Panc1 (cell line): ENCODE data around the gene RHEB. TPM values are rescaled to one million over a fixed set of nuclear protein-coding genes. Genes with fewer than 3 reads are reported as not detected.

Source experiments
- ATAC-seq: fragments of 200-7000 bp; cut with Tn5 transposase; 2 replicates; pipeline ENCODE4 v1.9.1; 2020; ENCODE audit warnings: mild to moderate bottlenecking, moderate library complexity
- BruUV-seq: library from RNA; stranded (reverse); fragments of 400-500 nt; replicated peaks from 2 replicates; lab custom pipeline; 2021; lab: Mats Ljungman, UMichigan
- CTCF ChIA-PET: fragments of 300-600 bp; sonication (Branson Sonifier 250); formaldehyde crosslinking; loops from one replicate; lab custom pipeline; 2022; ENCODE audit warnings: antibody characterized with exemption; lab: Charles Lee
- POLR2A ChIA-PET: fragments of 300-600 bp; sonication (Branson Sonifier 250); formaldehyde crosslinking; loops from one replicate; lab custom pipeline; 2022; ENCODE audit warnings: antibody characterized with exemption; lab: Charles Lee
- DNase-seq: peaks from one replicate; pipeline ENCODE4 v3.0.0-alpha.2; 2010; ENCODE audit warnings: low read depth, low spot score
- H3K27ac ChIP-seq: 2 replicates; pipeline ENCODE4 v1.5.1; 2011; ENCODE audit warnings: mild to moderate bottlenecking, low read length, inconsistent platforms
- H3K27me3 ChIP-seq: fragments of 200-500 bp; sonication (Bioruptor generic); 2 replicates; pipeline ENCODE4 v1.6.0; 2014; ENCODE audit warnings: low read length, inconsistent platforms; ENCODE audit not compliant: control insufficient read depth, insufficient read depth
- H3K36me3 ChIP-seq: fragments of 200-500 bp; sonication (Bioruptor generic); 2 replicates; pipeline ENCODE4 v1.5.1; 2014; ENCODE audit warnings: inconsistent platforms, mild to moderate bottlenecking, low read length, moderate library complexity; ENCODE audit not compliant: control insufficient read depth, insufficient read depth
- H3K4me1 ChIP-seq: 2 replicates; pipeline ENCODE4 v1.5.1; 2011; ENCODE audit warnings: inconsistent platforms, mild to moderate bottlenecking, low read length, moderate library complexity; ENCODE audit not compliant: control insufficient read depth, insufficient read depth
- H3K4me3 ChIP-seq, 2 experiments: 2 replicates each; pipeline ENCODE4 v1.5.1; 2011 to 2012; ENCODE audit warnings: low read depth in 2 of 2, low read length in 2 of 2, mild to moderate bottlenecking in 2 of 2, inconsistent platforms in 1 of 2, moderate library complexity in 1 of 2
- H3K9me3 ChIP-seq: fragments of 200-500 bp; sonication (Bioruptor generic); 2 replicates; pipeline ENCODE4 v1.5.1; 2014; ENCODE audit warnings: low read depth, mild to moderate bottlenecking, inconsistent platforms, low read length, moderate library complexity; ENCODE audit not compliant: control insufficient read depth, insufficient read depth
- POLR2AphosphoS5 ChIP-seq: IDR thresholded peaks from 2 replicates; pipeline ENCODE4 v1.6.1; 2012; ENCODE audit warnings: mild to moderate bottlenecking, low read depth, low read length, moderate library complexity
- SIN3A ChIP-seq: IDR thresholded peaks from 2 replicates; pipeline ENCODE4 v1.6.1; 2012; ENCODE audit warnings: low read depth, mild to moderate bottlenecking, low read length, moderate library complexity, borderline replicate concordance; ENCODE audit not compliant: insufficient read depth
- TCF7L2 ChIP-seq: IDR thresholded peaks from 2 replicates; pipeline ENCODE4 v1.6.1; 2011; ENCODE audit warnings: mild to moderate bottlenecking, low read depth, low read length, inconsistent platforms
- in situ Hi-C: cut with HindIII; loops from 2 replicates; pipeline ENCODE4 v1.10.0; 2016; ENCODE audit warnings: low sequenced_read_pairs, low pct_unique_long_range_greater_than_20kb
- intact Hi-C: fragments of 100-400 bp; cut with micrococcal nuclease; formaldehyde crosslinking; loops from one replicate; pipeline ENCODE4 v1.10.0; 2022; ENCODE audit not compliant: unreplicated experiment
- total RNA-seq: library from RNA; stranded (reverse); gene quantifications from one replicate; pipeline ENCODE4 v1.2.1, GENCODE V29; 2021; ENCODE audit not compliant: unreplicated experiment
- TF ChIP-seq, protein P1 (sequence below): fragments of 450-650 bp; IDR thresholded peaks from 2 replicates; pipeline ENCODE4 v1.5.1; 2017; ENCODE audit warnings: mild to moderate bottlenecking
- TF ChIP-seq, protein P2 (sequence below), 2 experiments: IDR thresholded peaks; 2 replicates each; pipeline ENCODE4 v1.6.1; 2011 to 2012; ENCODE audit warnings: low read depth in 2 of 2, control low read depth in 1 of 2, low read length in 1 of 2, mild to moderate bottlenecking in 1 of 2, moderate library complexity in 1 of 2; ENCODE audit not compliant: insufficient read depth in 1 of 2

Gene RHEB
- total RNA-seq, 1 experiment from 2014 or later: 259 TPM

DNA sequence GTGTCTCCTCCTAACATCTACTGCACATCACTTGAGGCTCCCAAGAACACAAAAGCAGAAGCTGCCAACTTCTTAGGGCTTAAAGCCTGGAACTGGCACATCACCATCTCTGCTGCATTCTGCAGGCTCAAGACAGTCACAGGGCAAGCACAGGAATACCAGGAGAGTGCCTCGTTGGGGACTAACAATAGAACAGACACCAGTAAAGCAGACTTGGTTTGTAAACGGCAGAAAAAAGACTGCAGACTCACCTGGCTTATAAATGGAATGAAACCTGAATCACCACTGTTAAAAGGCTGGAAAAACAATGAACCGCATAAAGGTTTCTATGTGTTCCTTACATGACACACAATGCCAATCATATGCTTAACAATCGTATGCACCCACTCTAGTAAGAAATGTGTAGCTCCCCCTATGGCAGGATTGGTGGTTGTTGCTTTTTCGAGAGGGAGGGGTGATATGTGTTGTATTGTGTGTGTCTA lies 12.8 kb downstream of the RHEB start:
- H3K27me3 ChIP-seq: no peaks in the 10 kb centered on the region
- intact Hi-C loops: no loop called here
- H3K9me3 ChIP-seq: no peaks in the 10 kb centered on the region
- no peak; the same call in 1 of the 2 replicates for TF ChIP-seq POLR2AphosphoS5
- TF ChIP-seq, protein P1, sequence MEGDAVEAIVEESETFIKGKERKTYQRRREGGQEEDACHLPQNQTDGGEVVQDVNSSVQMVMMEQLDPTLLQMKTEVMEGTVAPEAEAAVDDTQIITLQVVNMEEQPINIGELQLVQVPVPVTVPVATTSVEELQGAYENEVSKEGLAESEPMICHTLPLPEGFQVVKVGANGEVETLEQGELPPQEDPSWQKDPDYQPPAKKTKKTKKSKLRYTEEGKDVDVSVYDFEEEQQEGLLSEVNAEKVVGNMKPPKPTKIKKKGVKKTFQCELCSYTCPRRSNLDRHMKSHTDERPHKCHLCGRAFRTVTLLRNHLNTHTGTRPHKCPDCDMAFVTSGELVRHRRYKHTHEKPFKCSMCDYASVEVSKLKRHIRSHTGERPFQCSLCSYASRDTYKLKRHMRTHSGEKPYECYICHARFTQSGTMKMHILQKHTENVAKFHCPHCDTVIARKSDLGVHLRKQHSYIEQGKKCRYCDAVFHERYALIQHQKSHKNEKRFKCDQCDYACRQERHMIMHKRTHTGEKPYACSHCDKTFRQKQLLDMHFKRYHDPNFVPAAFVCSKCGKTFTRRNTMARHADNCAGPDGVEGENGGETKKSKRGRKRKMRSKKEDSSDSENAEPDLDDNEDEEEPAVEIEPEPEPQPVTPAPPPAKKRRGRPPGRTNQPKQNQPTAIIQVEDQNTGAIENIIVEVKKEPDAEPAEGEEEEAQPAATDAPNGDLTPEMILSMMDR: peak; percentile 51
- ChIA-PET CTCF (interaction anchor here (1.0 kb wide), 1 partner anchor 8 kb away, joined by 6 read pairs; no protein-coding TSS in a partner anchor), POLR2A (no interaction called here)
- in situ Hi-C loops: no loop called here
- no peak for DNase-seq
- no peaks in the 10 kb centered on the region for H3K36me3 ChIP-seq
- peaks cover 75% of the 10 kb centered on the region for H3K4me1 ChIP-seq
- peak; percentile 73 for ATAC-seq
- no peak overlapping the region for H3K4me3 ChIP-seq
- H3K27ac ChIP-seq: 0 out of 2 replicates have a peak overlapping the region, but pooled peaks have one; percentile 12
- no TSS peak for BruUV-seq

DNA sequence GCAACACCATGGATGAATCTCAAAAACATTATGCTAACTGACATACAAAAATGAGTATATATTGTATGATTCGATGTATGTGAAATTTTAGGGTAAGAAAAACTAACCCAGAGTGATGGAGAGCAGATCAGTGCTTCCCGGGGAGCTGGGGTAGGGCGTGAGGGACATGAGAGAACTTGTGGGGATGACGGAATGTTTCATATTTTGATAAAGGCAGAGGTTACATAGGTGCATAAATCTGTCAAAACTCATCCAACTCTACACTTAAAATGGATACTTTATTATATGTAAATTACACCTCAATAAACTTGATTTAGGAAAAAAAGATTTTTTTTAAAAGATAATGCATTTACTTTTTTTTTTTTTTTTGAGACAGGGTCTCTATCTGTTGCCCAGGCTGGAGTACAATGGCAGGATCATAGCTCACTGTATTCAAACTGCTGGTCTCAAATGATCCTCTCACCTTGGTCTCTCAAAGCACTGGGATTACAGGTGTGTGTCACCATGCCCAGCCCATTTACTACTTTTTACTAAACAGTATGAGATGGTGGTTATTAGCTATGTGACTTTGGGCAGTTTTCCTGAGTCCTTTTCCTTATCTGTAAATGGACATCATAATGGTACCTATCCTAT lies 13.7 kb downstream of the RHEB start:
- ATAC-seq: no peak
- BruUV-seq: no TSS peak
- TF ChIP-seq, protein P1: no peak
- no peak; the same call in 1 of the 2 replicates for TF ChIP-seq POLR2AphosphoS5
- TF ChIP-seq, protein P2, sequence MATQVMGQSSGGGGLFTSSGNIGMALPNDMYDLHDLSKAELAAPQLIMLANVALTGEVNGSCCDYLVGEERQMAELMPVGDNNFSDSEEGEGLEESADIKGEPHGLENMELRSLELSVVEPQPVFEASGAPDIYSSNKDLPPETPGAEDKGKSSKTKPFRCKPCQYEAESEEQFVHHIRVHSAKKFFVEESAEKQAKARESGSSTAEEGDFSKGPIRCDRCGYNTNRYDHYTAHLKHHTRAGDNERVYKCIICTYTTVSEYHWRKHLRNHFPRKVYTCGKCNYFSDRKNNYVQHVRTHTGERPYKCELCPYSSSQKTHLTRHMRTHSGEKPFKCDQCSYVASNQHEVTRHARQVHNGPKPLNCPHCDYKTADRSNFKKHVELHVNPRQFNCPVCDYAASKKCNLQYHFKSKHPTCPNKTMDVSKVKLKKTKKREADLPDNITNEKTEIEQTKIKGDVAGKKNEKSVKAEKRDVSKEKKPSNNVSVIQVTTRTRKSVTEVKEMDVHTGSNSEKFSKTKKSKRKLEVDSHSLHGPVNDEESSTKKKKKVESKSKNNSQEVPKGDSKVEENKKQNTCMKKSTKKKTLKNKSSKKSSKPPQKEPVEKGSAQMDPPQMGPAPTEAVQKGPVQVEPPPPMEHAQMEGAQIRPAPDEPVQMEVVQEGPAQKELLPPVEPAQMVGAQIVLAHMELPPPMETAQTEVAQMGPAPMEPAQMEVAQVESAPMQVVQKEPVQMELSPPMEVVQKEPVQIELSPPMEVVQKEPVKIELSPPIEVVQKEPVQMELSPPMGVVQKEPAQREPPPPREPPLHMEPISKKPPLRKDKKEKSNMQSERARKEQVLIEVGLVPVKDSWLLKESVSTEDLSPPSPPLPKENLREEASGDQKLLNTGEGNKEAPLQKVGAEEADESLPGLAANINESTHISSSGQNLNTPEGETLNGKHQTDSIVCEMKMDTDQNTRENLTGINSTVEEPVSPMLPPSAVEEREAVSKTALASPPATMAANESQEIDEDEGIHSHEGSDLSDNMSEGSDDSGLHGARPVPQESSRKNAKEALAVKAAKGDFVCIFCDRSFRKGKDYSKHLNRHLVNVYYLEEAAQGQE (IDR thresholded peaks at IDR 0.05; ENCODE audit: insufficient read depth in 1 of 2, low read depth in 2 of 2, low read length in 1 of 2): no peak
- no peak for TF ChIP-seq SIN3A
- TF ChIP-seq TCF7L2: no peak
- Histone ChIP-seq H3K9me3 (no peaks in the 10 kb centered on the region), H3K36me3 (no peaks in the 10 kb centered on the region), H3K4me1 (peaks cover 70% of the 10 kb centered on the region), H3K27me3 (no peaks in the 10 kb centered on the region), H3K4me3 (no peak overlapping the region), H3K27ac (no peak overlapping the region)
- in situ Hi-C loops (no loop called here), intact Hi-C loops (no loop called here)
- ChIA-PET POLR2A (interaction anchor here (0.7 kb wide), 1 partner anchor 456 kb away, joined by 5 read pairs; no protein-coding TSS in a partner anchor), CTCF (no interaction called here)
- no peak for DNase-seq
